B cell (primary cell): ENCODE data around the gene PPP1R7. TPM values are rescaled to one million over a fixed set of nuclear protein-coding genes. Genes with fewer than 3 reads are reported as not detected.
A peak's percentile ranks its signal among the peaks of the same experiment; 100 is the strongest.

Source experiments
- ATAC-seq: fragments of 200-7000 bp; cut with Tn5 transposase; one replicate; pipeline ENCODE4 v1.10.0; 2021; ENCODE audit warnings: low read depth, mild to moderate bottlenecking, moderate number of reproducible peaks, moderate library complexity
- CTCF ChIA-PET: fragments of 350-600 bp; sonication (Branson Sonifier 250); formaldehyde crosslinking; loops from one replicate; lab custom pipeline; 2021; ENCODE audit warnings: antibody characterized with exemption, inconsistent platforms; lab: Charles Lee
- POLR2A ChIA-PET: fragments of 350-600 bp; sonication (Branson Sonifier 250); formaldehyde crosslinking; loops from one replicate; lab custom pipeline; 2021; ENCODE audit warnings: antibody characterized with exemption; lab: Charles Lee
- DNase-seq: peaks from one replicate; pipeline ENCODE4 v3.0.0; 2013
- H2AFZ ChIP-seq: 2 replicates; pipeline ENCODE4 v1.6.1; 2012; ENCODE audit warnings: mild to moderate bottlenecking, low read depth, low read length; ENCODE audit not compliant: insufficient read depth, poor library complexity, severe bottlenecking
- H3K27ac ChIP-seq, 2 donors: 1 replicate in 1 of 2; 2 replicates in 1 of 2; pipeline ENCODE4 v1.5.1; 2012 to 2013; ENCODE audit warnings: low read length in 2 of 2, mild to moderate bottlenecking in 2 of 2, moderate library complexity in 1 of 2
- H3K27me3 ChIP-seq, 4 experiments: fragments of 200-600 bp in 1 of 4; sonication (generic) in 1 of 4; replicated peaks in 1 of 4; 1 replicate in 2 of 4; 2 replicates in 2 of 4; pipeline versions ENCODE4 v1.6.1 to v1.7.0; 2013 to 2016; ENCODE audit warnings: low read length in 3 of 4, mild to moderate bottlenecking in 2 of 4, mixed read lengths in 1 of 4, moderate library complexity in 1 of 4; ENCODE audit not compliant: insufficient read depth in 4 of 4, control insufficient read depth in 3 of 4; ENCODE audit errors: control extremely low read depth in 1 of 4
- H3K36me3 ChIP-seq, 2 experiments: replicated peaks in 1 of 2; 1 replicate in 1 of 2; 2 replicates in 1 of 2; pipeline versions ENCODE4 v1.6.1 to v1.7.1; 2013; ENCODE audit warnings: low read length in 1 of 2; ENCODE audit not compliant: insufficient read depth in 2 of 2, control insufficient read depth in 1 of 2; ENCODE audit errors: control extremely low read depth in 1 of 2, extremely low read depth in 1 of 2
- H3K4me1 ChIP-seq, 2 donors: fragments of 200-600 bp in 1 of 2; sonication (generic) in 1 of 2; 1 replicate in 1 of 2; 2 replicates in 1 of 2; pipeline versions ENCODE4 v1.5.1 to v1.6.1; 2013 to 2017; ENCODE audit warnings: low read length in 2 of 2; ENCODE audit not compliant: control insufficient read depth in 2 of 2, insufficient read depth in 2 of 2
- H3K4me2 ChIP-seq: replicated peaks from 2 replicates; pipeline ENCODE3; 2012; ENCODE audit warnings: mild to moderate bottlenecking, low read depth, low read length; ENCODE audit not compliant: poor library complexity, severe bottlenecking
- H3K4me3 ChIP-seq, 5 experiments: fragments of 200-600 bp in 1 of 5; sonication (generic) in 1 of 5; 1 replicate in 3 of 5; 2 replicates in 2 of 5; pipeline versions ENCODE4 v1.5.1 to v1.7.0; 2011 to 2016; ENCODE audit warnings: low read length in 4 of 5, mild to moderate bottlenecking in 4 of 5, low read depth in 2 of 5, control low read depth in 1 of 5, moderate library complexity in 1 of 5; ENCODE audit not compliant: insufficient read depth in 1 of 5; ENCODE audit errors: control extremely low read depth in 1 of 5, extremely low read depth in 1 of 5
- H3K79me2 ChIP-seq: fragments of 200-600 bp; sonication (generic); one replicate; pipeline ENCODE4 v1.6.0; 2016; ENCODE audit warnings: low read length; ENCODE audit not compliant: control insufficient read depth, insufficient read depth
- H3K9ac ChIP-seq: fragments of 200-600 bp; sonication (generic); 2 replicates; pipeline ENCODE4 v1.6.1; 2017; ENCODE audit warnings: mild to moderate bottlenecking, low read length, moderate library complexity
- H3K9me3 ChIP-seq, 3 donors: one replicate each; pipeline versions ENCODE4 v1.6.1 to v1.7.1; 2013; ENCODE audit warnings: low read length in 2 of 3; ENCODE audit not compliant: control insufficient read depth in 2 of 3, insufficient read depth in 1 of 3; ENCODE audit errors: control extremely low read depth in 1 of 3
- H4K20me1 ChIP-seq: 2 replicates; pipeline ENCODE4 v1.6.0; 2012; ENCODE audit warnings: mild to moderate bottlenecking, low read length; ENCODE audit not compliant: insufficient read depth, control insufficient read depth, poor library complexity, severe bottlenecking
- H3K27ac Mint-ChIP-seq: one replicate; pipeline ENCODE4 v1.8.0; 2021; ENCODE audit warnings: mixed read lengths
- H3K27me3 Mint-ChIP-seq: one replicate; pipeline ENCODE4 v1.8.0; 2021; ENCODE audit warnings: mixed read lengths
- H3K4me1 Mint-ChIP-seq: one replicate; pipeline ENCODE4 v1.8.0; 2021; ENCODE audit warnings: mixed read lengths
- H3K4me3 Mint-ChIP-seq: one replicate; pipeline ENCODE4 v1.8.0; 2021; ENCODE audit warnings: mixed read lengths
- H3K9me3 Mint-ChIP-seq: one replicate; pipeline ENCODE4 v1.8.0; 2022; ENCODE audit warnings: mixed read lengths; ENCODE audit not compliant: insufficient read depth
- EZH2 ChIP-seq: IDR thresholded peaks from 2 replicates; pipeline ENCODE4 v1.6.1; 2012; ENCODE audit warnings: borderline replicate concordance, low read depth, mild to moderate bottlenecking, moderate library complexity, low read length; ENCODE audit not compliant: insufficient read depth, poor library complexity, severe bottlenecking
- WGBS: methylation state at CpG from one replicate; pipeline ENCODE4 v1.1.5; 2013; ENCODE audit warnings: missing lambda C conversion rate; ENCODE audit not compliant: insufficient coverage; 5-methylcytosine and 5-hydroxymethylcytosine counted together
- intact Hi-C: fragments of 100-400 bp; cut with micrococcal nuclease; formaldehyde crosslinking; loops from one replicate; pipeline ENCODE4 v1.10.0; 2022
- polyA plus RNA-seq: library from polyadenylated mRNA; depleted of rRNA; stranded (reverse); fragments of >200 nt; gene quantifications from 2 replicates; pipeline ENCODE4 v1.2.3, GENCODE V29; 2012
- total RNA-seq, 2 donors: library from RNA; stranded (reverse); fragments of 120-200 nt in 1 of 2; gene quantifications; 1 replicate in 1 of 2; 2 replicates in 1 of 2; pipeline versions ENCODE4 v1.2.3 to v1.2.4, GENCODE V29; 2013 to 2022
- TF ChIP-seq, protein P1 (sequence below): fragments of 200-600 bp; IDR thresholded peaks from one replicate; pipeline ENCODE4 v1.8.0; 2022; ENCODE audit warnings: antibody characterized with exemption, mild to moderate bottlenecking

Gene PPP1R7
- total and polyA plus RNA-seq, 2 donors (not counting 1 experiment from before 2014, with no cell fraction given) = 37.7 to 50.9 TPM

DNA sequence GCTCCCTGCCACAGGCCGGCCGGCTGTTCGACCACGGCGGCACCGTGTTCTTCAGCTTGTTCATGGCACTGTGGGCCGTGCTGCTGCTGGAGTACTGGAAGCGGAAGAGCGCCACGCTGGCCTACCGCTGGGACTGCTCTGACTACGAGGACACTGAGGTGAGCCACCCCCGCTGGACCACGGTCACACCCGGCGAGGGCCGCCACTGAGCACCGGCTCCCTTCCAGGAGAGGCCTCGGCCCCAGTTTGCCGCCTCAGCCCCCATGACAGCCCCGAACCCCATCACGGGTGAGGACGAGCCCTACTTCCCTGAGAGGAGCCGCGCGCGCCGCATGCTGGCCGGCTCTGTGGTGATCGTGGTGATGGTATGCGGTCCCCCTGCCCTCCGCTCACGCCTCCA, 59.0 kb downstream of the PPP1R7 start:
- WGBS = 91% methylated on average over 19 of the region's 33 CpGs
- intact Hi-C loops = no loop called here
- H3K4me1 Mint-ChIP-seq = no peaks in the 10 kb centered on the region
- Histone ChIP-seq H4K20me1 (no peaks in the 10 kb centered on the region), H3K4me1 (no peaks in the 10 kb centered on the region), H3K4me3 (no peak overlapping the region), H3K36me3 (no peaks in the 10 kb centered on the region), H3K9ac (no peak overlapping the region), H3K27me3 (no peaks in the 10 kb centered on the region), H3K27ac (no peak overlapping the region), H3K79me2 (no peaks in the 10 kb centered on the region), H3K4me2 (no peak overlapping the region), H2AFZ (no peak overlapping the region), H3K9me3 (no peaks in the 10 kb centered on the region)
- DNase-seq (no peak), ATAC-seq (no peak)
- no peaks in the 10 kb centered on the region for H3K27me3 Mint-ChIP-seq
- CTCF ChIA-PET = no interaction called here
- POLR2A ChIA-PET = no interaction called here
- no peak overlapping the region for H3K27ac Mint-ChIP-seq
- H3K9me3 Mint-ChIP-seq = no peaks in the 10 kb centered on the region
- TF ChIP-seq EZH2 = no peak
- TF ChIP-seq, protein P1, sequence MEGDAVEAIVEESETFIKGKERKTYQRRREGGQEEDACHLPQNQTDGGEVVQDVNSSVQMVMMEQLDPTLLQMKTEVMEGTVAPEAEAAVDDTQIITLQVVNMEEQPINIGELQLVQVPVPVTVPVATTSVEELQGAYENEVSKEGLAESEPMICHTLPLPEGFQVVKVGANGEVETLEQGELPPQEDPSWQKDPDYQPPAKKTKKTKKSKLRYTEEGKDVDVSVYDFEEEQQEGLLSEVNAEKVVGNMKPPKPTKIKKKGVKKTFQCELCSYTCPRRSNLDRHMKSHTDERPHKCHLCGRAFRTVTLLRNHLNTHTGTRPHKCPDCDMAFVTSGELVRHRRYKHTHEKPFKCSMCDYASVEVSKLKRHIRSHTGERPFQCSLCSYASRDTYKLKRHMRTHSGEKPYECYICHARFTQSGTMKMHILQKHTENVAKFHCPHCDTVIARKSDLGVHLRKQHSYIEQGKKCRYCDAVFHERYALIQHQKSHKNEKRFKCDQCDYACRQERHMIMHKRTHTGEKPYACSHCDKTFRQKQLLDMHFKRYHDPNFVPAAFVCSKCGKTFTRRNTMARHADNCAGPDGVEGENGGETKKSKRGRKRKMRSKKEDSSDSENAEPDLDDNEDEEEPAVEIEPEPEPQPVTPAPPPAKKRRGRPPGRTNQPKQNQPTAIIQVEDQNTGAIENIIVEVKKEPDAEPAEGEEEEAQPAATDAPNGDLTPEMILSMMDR = no peak
- H3K4me3 Mint-ChIP-seq = no peak overlapping the region

DNA sequence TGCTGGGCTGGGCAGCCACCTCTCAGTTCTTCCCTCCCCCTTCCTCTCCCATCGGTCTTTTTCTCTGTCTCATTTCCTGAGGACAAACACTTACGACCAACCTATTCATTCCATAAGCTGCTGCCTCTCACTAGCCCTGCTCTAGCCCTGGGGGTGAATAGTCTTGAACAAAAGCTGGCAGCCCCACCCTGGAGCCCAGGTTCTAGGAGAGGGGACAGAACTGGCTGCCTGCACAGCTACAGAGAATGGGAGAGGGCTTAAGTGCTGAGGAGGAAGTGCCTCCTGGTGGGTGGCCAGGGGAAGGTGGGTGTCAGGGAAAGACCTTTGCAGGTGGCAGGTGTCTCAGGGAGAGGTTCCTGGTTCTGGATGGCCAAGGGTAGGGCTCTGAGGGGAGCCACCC, 61.0 kb downstream of the PPP1R7 start:
- POLR2A ChIA-PET = no interaction called here
- TF ChIP-seq, protein P1 = no peak
- no peak for TF ChIP-seq EZH2
- Histone ChIP-seq H3K27ac (no peak overlapping the region), H3K27me3 (no peaks in the 10 kb centered on the region), H3K36me3 (no peaks in the 10 kb centered on the region), H3K4me2 (no peak overlapping the region), H3K4me1 (no peaks in the 10 kb centered on the region), H2AFZ (peak overlapping the region; percentile 22), H3K9me3 (no peaks in the 10 kb centered on the region), H3K9ac (no peak overlapping the region), H3K4me3 (no peak overlapping the region), H3K79me2 (no peaks in the 10 kb centered on the region), H4K20me1 (no peaks in the 10 kb centered on the region)
- CTCF ChIA-PET = interaction anchor here (1.3 kb wide), 1 partner anchor 297 kb away, joined by 3 read pairs; no protein-coding TSS in a partner anchor
- no peaks in the 10 kb centered on the region for H3K27me3 Mint-ChIP-seq
- no CpG with 5 or more reads among the region's 2 CpGs for WGBS
- ATAC-seq = no peak
- H3K4me1 Mint-ChIP-seq = no peaks in the 10 kb centered on the region
- intact Hi-C loops = loop anchor here (10.0 kb wide), 1 partner anchor 424 kb away; the partner anchor contains the start of genes ATG4B and THAP4
- H3K9me3 Mint-ChIP-seq = no peaks in the 10 kb centered on the region
- no peak for DNase-seq
- no peak overlapping the region for H3K4me3 Mint-ChIP-seq
- H3K27ac Mint-ChIP-seq = no peak overlapping the region
